OCI-LY7 (cell line): ENCODE data around the gene GAREM1. TPM values are rescaled to one million over a fixed set of nuclear protein-coding genes. Genes with fewer than 3 reads are reported as not detected.
A peak's percentile ranks its signal among the peaks of the same experiment; 100 is the strongest.

Source experiments
- BruUV-seq: library from RNA; stranded (reverse); fragments of 400-500 nt; replicated peaks from 2 replicates; lab custom pipeline; 2021; lab: Mats Ljungman, UMichigan
- CTCF ChIA-PET: fragments of 300-600 bp; sonication (Branson Sonifier 250); formaldehyde crosslinking; loops from one replicate; lab custom pipeline; 2022; ENCODE audit warnings: antibody characterized with exemption; ENCODE audit not compliant: unreplicated experiment; lab: Charles Lee
- POLR2A ChIA-PET: fragments of 300-600 bp; sonication (Branson Sonifier 250); formaldehyde crosslinking; loops from one replicate; lab custom pipeline; 2022; ENCODE audit warnings: antibody characterized with exemption; lab: Charles Lee
- DNase-seq: peaks from one replicate; pipeline ENCODE4 v3.0.0-alpha.2; 2015; ENCODE audit warnings: low spot score
- H2AFZ ChIP-seq: fragments of 200-600 bp; sonication (generic), shearing (Covaris generic); 2 replicates; pipeline ENCODE4 v1.6.1; 2014; ENCODE audit warnings: mild to moderate bottlenecking, antibody characterized with exemption, low read length, moderate library complexity
- H3K27ac ChIP-seq: fragments of 200-600 bp; sonication (generic); 2 replicates; pipeline ENCODE4 v1.5.1; 2014; ENCODE audit warnings: mixed run types, low read depth, mild to moderate bottlenecking, moderate library complexity, low read length, inconsistent platforms; ENCODE audit not compliant: poor library complexity, severe bottlenecking
- H3K36me3 ChIP-seq: fragments of 200-600 bp; sonication (generic); 2 replicates; pipeline ENCODE4 v1.6.1; 2014; ENCODE audit warnings: mild to moderate bottlenecking, antibody characterized with exemption, low read length, moderate library complexity, mixed read lengths; ENCODE audit not compliant: insufficient read depth
- H3K4me1 ChIP-seq: fragments of 200-600 bp; sonication (generic); 2 replicates; pipeline ENCODE4 v1.5.1; 2014; ENCODE audit warnings: mild to moderate bottlenecking, low read length; ENCODE audit not compliant: insufficient read depth, poor library complexity, severe bottlenecking
- H3K4me2 ChIP-seq: fragments of 200-600 bp; sonication (generic); 2 replicates; pipeline ENCODE4 v1.6.1; 2014; ENCODE audit warnings: mild to moderate bottlenecking, low read length
- H3K4me3 ChIP-seq: fragments of 200-600 bp; sonication (generic); 2 replicates; pipeline ENCODE4 v1.5.1; 2014; ENCODE audit warnings: mild to moderate bottlenecking, low read depth, low read length; ENCODE audit not compliant: poor library complexity, severe bottlenecking
- H3K79me2 ChIP-seq: fragments of 200-600 bp; sonication (generic); 2 replicates; pipeline ENCODE4 v1.6.1; 2016; ENCODE audit warnings: low read depth, mild to moderate bottlenecking, low read length, moderate library complexity, mixed read lengths; ENCODE audit not compliant: insufficient read depth
- H3K9me2 ChIP-seq: fragments of 200-600 bp; sonication (generic); 2 replicates; pipeline ENCODE4 v1.6.1; 2016; ENCODE audit warnings: mild to moderate bottlenecking, low read length, mixed read lengths; ENCODE audit not compliant: insufficient read depth
- H3K9me3 ChIP-seq: fragments of 200-600 bp; sonication (generic); 2 replicates; pipeline ENCODE4 v1.6.1; 2014; ENCODE audit warnings: mild to moderate bottlenecking, mixed run types, low read length, mixed read lengths
- H4K20me1 ChIP-seq: fragments of 200-600 bp; sonication (generic); 2 replicates; pipeline ENCODE4 v1.6.1; 2014; ENCODE audit warnings: mild to moderate bottlenecking, antibody characterized with exemption, low read length, moderate library complexity, mixed read lengths; ENCODE audit not compliant: insufficient read depth
- CTCF ChIP-seq: fragments of 200-600 bp; sonication (generic); conservative IDR thresholded peaks from 2 replicates; pipeline ENCODE4 v1.5.1; 2014; ENCODE audit warnings: mild to moderate bottlenecking, antibody characterized with exemption, low read length, moderate library complexity, mixed read lengths
- EZH2phosphoT487 ChIP-seq: fragments of 200-600 bp; sonication (generic); IDR thresholded peaks from 2 replicates; pipeline ENCODE4 v1.6.1; 2018; ENCODE audit warnings: low read depth, borderline replicate concordance, mild to moderate bottlenecking, mixed run types, antibody characterized with exemption, low read length, moderate library complexity, mixed read lengths
- intact Hi-C: fragments of 100-400 bp; cut with micrococcal nuclease; formaldehyde crosslinking; loops from one replicate; pipeline ENCODE4 v1.10.0; 2022; ENCODE audit not compliant: unreplicated experiment
- total RNA-seq, 2 experiments: library from RNA; depleted of rRNA in 1 of 2; stranded (reverse); fragments of >200 nt in 1 of 2; shearing (Covaris generic) in 1 of 2; gene quantifications; 2 replicates each; pipeline ENCODE4 v1.2.3, GENCODE V29; 2014 to 2022

GAREM1 gene
- total RNA-seq, 2 experiments from 2014 or later = 1.0 to 2.7 TPM

- Histone ChIP-seq H3K27ac (no peak overlapping the region), H3K9me2 (no peaks in the 10 kb centered on the region), H3K4me1 (peaks cover 16% of the 10 kb centered on the region), H3K9me3 (no peaks in the 10 kb centered on the region), H3K79me2 (no peaks in the 10 kb centered on the region), H3K4me3 (peak overlapping the region; percentile 72), H4K20me1 (no peaks in the 10 kb centered on the region), H3K36me3 (no peaks in the 10 kb centered on the region), H3K4me2 (peak overlapping the region; percentile 71), H2AFZ (peak overlapping the region; percentile 45; the same call in 1 of the 2 replicates)
- ChIA-PET CTCF (interaction anchor here (0.6 to 0.8 kb wide), 2 partner anchors 76 to 312 kb away, joined by 3 to 4 read pairs; no protein-coding TSS in a partner anchor), POLR2A (interaction anchor here (0.6 to 0.7 kb wide), 2 partner anchors 8 to 21 kb away, joined by 3 to 4 read pairs; no protein-coding TSS in a partner anchor)
- BruUV-seq = no TSS peak
- intact Hi-C loops = loop anchor here (2.0 to 5.0 kb wide), 2 partner anchors 181 to 198 kb away; no protein-coding TSS in a partner anchor
- no peak for TF ChIP-seq CTCF
- no peak for TF ChIP-seq EZH2phosphoT487
- DNase-seq = peak; percentile 10
These were observed 807 bp downstream of the GAREM1 start for GRCh38 chr18:32469691-32470459.

GRCh38 chr18:32469190-32469651, 1.5 kb downstream of the GAREM1 start:
- intact Hi-C loops = no loop called here
- CTCF ChIA-PET = no interaction called here
- POLR2A ChIA-PET = interaction anchor here (0.7 kb wide), 1 partner anchor 20 kb away, joined by 3 read pairs; no protein-coding TSS in a partner anchor

More at GRCh38 chr18:32469190-32469651, 1.5 kb downstream of the GAREM1 start:
- Histone ChIP-seq H3K9me2 (no peaks in the 10 kb centered on the region), H4K20me1 (no peaks in the 10 kb centered on the region), H3K4me2 (peak overlapping the region; percentile 71), H3K27ac (no peak overlapping the region), H3K79me2 (no peaks in the 10 kb centered on the region), H3K4me3 (peak overlapping the region; percentile 72), H3K36me3 (no peaks in the 10 kb centered on the region), H3K9me3 (no peaks in the 10 kb centered on the region), H3K4me1 (peaks cover 16% of the 10 kb centered on the region), H2AFZ (peak overlapping the region; percentile 45; the same call in 1 of the 2 replicates)
- peak; percentile 27; the same call in 1 of the 2 replicates for TF ChIP-seq CTCF
- TF ChIP-seq EZH2phosphoT487 = no peak
- BruUV-seq = no TSS peak
- peak; percentile 55 for DNase-seq
